ENCODE measurements around the gene TGFBR2. TPM values are rescaled to one million over a fixed set of nuclear protein-coding genes. Genes with fewer than 3 reads are reported as not detected.

TGFBR2 gene
- total RNA-seq, 1 donor from 2014 or later: 39.9 TPM

GRCh38 chr3:30581067-30581585 lies 25.3 kb upstream of the TGFBR2 start:
- H3K36me3 ChIP-seq (ENCODE audit: insufficient read depth, low read length): no peaks in the 10 kb centered on the region
- no peak for FAIRE-seq
- H3K4me3 ChIP-seq (ENCODE audit: insufficient read depth, low read depth, low read length): no peak overlapping the region
- H3K4me1 ChIP-seq (ENCODE audit: insufficient read depth, low read length): peaks cover 15% of the 10 kb centered on the region
- no peak overlapping the region for H2AFZ ChIP-seq (ENCODE audit: low read depth, low read length)
- TF ChIP-seq EZH2 (IDR thresholded peaks at IDR 0.05; ENCODE audit: insufficient read depth, low read length): no peak
- TF ChIP-seq, protein P1, sequence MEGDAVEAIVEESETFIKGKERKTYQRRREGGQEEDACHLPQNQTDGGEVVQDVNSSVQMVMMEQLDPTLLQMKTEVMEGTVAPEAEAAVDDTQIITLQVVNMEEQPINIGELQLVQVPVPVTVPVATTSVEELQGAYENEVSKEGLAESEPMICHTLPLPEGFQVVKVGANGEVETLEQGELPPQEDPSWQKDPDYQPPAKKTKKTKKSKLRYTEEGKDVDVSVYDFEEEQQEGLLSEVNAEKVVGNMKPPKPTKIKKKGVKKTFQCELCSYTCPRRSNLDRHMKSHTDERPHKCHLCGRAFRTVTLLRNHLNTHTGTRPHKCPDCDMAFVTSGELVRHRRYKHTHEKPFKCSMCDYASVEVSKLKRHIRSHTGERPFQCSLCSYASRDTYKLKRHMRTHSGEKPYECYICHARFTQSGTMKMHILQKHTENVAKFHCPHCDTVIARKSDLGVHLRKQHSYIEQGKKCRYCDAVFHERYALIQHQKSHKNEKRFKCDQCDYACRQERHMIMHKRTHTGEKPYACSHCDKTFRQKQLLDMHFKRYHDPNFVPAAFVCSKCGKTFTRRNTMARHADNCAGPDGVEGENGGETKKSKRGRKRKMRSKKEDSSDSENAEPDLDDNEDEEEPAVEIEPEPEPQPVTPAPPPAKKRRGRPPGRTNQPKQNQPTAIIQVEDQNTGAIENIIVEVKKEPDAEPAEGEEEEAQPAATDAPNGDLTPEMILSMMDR (IDR thresholded peaks at IDR 0.05; ENCODE audit: insufficient read depth, low read depth, low read length): no peak
- no peaks in the 10 kb centered on the region for H3K79me2 ChIP-seq (ENCODE audit: insufficient read depth, low read length)
- no peak overlapping the region for H3K4me3 Mint-ChIP-seq (ENCODE audit: unreplicated experiment)
- H3K4me1 Mint-ChIP-seq (ENCODE audit: low read depth, unreplicated experiment): peaks cover 21% of the 10 kb centered on the region
- H3K9me3 ChIP-seq (ENCODE audit: insufficient read depth, low read depth, low read length): no peaks in the 10 kb centered on the region
- no peaks in the 10 kb centered on the region for H3K36me3 Mint-ChIP-seq (ENCODE audit: low read depth, unreplicated experiment)
- H3K4me2 ChIP-seq (ENCODE audit: low read length): no peak overlapping the region
- H3K27me3 Mint-ChIP-seq (ENCODE audit: low read depth, unreplicated experiment): no peaks in the 10 kb centered on the region
- no peak for DNase-seq (ENCODE audit: low read depth)
- no peak overlapping the region for H3K9ac ChIP-seq (ENCODE audit: low read length)
- H3K9me3 Mint-ChIP-seq (ENCODE audit: unreplicated experiment): no peaks in the 10 kb centered on the region
- H4K20me1 ChIP-seq (ENCODE audit: insufficient read depth, low read length): no peaks in the 10 kb centered on the region
- no peak overlapping the region for H3K27ac ChIP-seq (ENCODE audit: low read depth, low read length)
- H3K27me3 ChIP-seq (ENCODE audit: insufficient read depth, low read length): no peaks in the 10 kb centered on the region
- H3K27ac Mint-ChIP-seq (ENCODE audit: unreplicated experiment): no peak overlapping the region

GRCh38 chr3:30581982-30582381 lies 24.4 kb upstream of the TGFBR2 start:
- Mint-ChIP-seq H3K36me3 (ENCODE audit: low read depth, unreplicated experiment) (no peaks in the 10 kb centered on the region), H3K4me1 (ENCODE audit: low read depth, unreplicated experiment) (peaks cover 18% of the 10 kb centered on the region), H3K9me3 (ENCODE audit: unreplicated experiment) (no peaks in the 10 kb centered on the region), H3K27me3 (ENCODE audit: low read depth, unreplicated experiment) (no peaks in the 10 kb centered on the region), H3K27ac (ENCODE audit: unreplicated experiment) (no peak overlapping the region), H3K4me3 (ENCODE audit: unreplicated experiment) (no peak overlapping the region)
- no peak for TF ChIP-seq EZH2 (IDR thresholded peaks at IDR 0.05; ENCODE audit: insufficient read depth, low read length)
- TF ChIP-seq, protein P1 (IDR thresholded peaks at IDR 0.05; ENCODE audit: insufficient read depth, low read depth, low read length): no peak
- no peak overlapping the region for H3K4me3 ChIP-seq (ENCODE audit: insufficient read depth, low read depth, low read length)
- H3K4me2 ChIP-seq (ENCODE audit: low read length): no peak overlapping the region
- H3K27ac ChIP-seq (ENCODE audit: low read depth, low read length): no peak overlapping the region
- H3K9ac ChIP-seq (ENCODE audit: low read length): no peak overlapping the region
- DNase-seq (ENCODE audit: low read depth): no peak
- H3K4me1 ChIP-seq (ENCODE audit: insufficient read depth, low read length): peaks cover 15% of the 10 kb centered on the region
- FAIRE-seq: peak; percentile 23
- no peaks in the 10 kb centered on the region for H3K9me3 ChIP-seq (ENCODE audit: insufficient read depth, low read depth, low read length)
- no peaks in the 10 kb centered on the region for H3K36me3 ChIP-seq (ENCODE audit: insufficient read depth, low read length)
- no peak overlapping the region for H2AFZ ChIP-seq (ENCODE audit: low read depth, low read length)
- no peaks in the 10 kb centered on the region for H3K79me2 ChIP-seq (ENCODE audit: insufficient read depth, low read length)
- H3K27me3 ChIP-seq (ENCODE audit: insufficient read depth, low read length): no peaks in the 10 kb centered on the region
- no peaks in the 10 kb centered on the region for H4K20me1 ChIP-seq (ENCODE audit: insufficient read depth, low read length)

DNA sequence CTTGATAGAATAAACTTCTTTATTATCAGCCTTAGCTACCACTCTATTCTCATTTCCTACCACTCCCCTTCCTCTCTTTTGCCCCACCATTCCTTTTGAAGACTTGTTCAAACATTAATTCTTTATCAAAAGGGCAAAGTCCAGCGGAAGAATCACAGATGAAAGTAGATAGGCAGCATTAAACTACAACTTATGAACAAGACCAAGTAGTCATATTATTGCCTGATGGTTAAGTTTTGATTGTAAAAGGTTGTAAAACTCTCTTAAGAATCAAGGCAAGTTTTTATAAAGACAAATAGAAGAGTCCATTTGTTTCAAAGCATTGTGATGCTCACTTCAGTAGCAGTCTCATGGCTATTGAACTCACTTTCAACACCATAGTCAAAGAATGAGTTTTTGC lies 22.4 kb upstream of the TGFBR2 start:
- no peak overlapping the region for H3K9ac ChIP-seq (ENCODE audit: low read length)
- no peaks in the 10 kb centered on the region for H3K9me3 ChIP-seq (ENCODE audit: insufficient read depth, low read depth, low read length)
- TF ChIP-seq EZH2 (IDR thresholded peaks at IDR 0.05; ENCODE audit: insufficient read depth, low read length): no peak
- TF ChIP-seq, protein P1 (IDR thresholded peaks at IDR 0.05; ENCODE audit: insufficient read depth, low read depth, low read length): no peak
- FAIRE-seq (no peak), DNase-seq (ENCODE audit: low read depth) (no peak)
- H3K4me1 ChIP-seq (ENCODE audit: insufficient read depth, low read length): no peaks in the 10 kb centered on the region
- Mint-ChIP-seq H3K36me3 (ENCODE audit: low read depth, unreplicated experiment) (no peaks in the 10 kb centered on the region), H3K9me3 (ENCODE audit: unreplicated experiment) (no peaks in the 10 kb centered on the region), H3K27ac (ENCODE audit: unreplicated experiment) (no peak overlapping the region), H3K4me3 (ENCODE audit: unreplicated experiment) (no peak overlapping the region), H3K27me3 (ENCODE audit: low read depth, unreplicated experiment) (no peaks in the 10 kb centered on the region), H3K4me1 (ENCODE audit: low read depth, unreplicated experiment) (no peaks in the 10 kb centered on the region)
- no peak overlapping the region for H2AFZ ChIP-seq (ENCODE audit: low read depth, low read length)
- H3K4me3 ChIP-seq (ENCODE audit: insufficient read depth, low read depth, low read length): no peak overlapping the region
- no peaks in the 10 kb centered on the region for H3K79me2 ChIP-seq (ENCODE audit: insufficient read depth, low read length)
- H3K36me3 ChIP-seq (ENCODE audit: insufficient read depth, low read length): no peaks in the 10 kb centered on the region
- no peak overlapping the region for H3K4me2 ChIP-seq (ENCODE audit: low read length)
- H4K20me1 ChIP-seq (ENCODE audit: insufficient read depth, low read length): no peaks in the 10 kb centered on the region
- H3K27ac ChIP-seq (ENCODE audit: low read depth, low read length): no peak overlapping the region
- H3K27me3 ChIP-seq (ENCODE audit: insufficient read depth, low read length): no peaks in the 10 kb centered on the region
